Prostate gland (tissue), 2 donors: ENCODE measurements around the gene AFDN.

Experiments
- POLR2AphosphoS5 ChIP-seq: sonication (generic); formaldehyde crosslinking; IDR thresholded peaks from one replicate; pipeline ENCODE4 v1.6.1; 2017; ENCODE audit warnings: antibody characterized with exemption
- TF ChIP-seq, protein P1 (sequence below), 4 experiments: fragments of 200-600 bp in 2 of 4; fragments of 450-650 bp in 2 of 4; sonication (generic) in 2 of 4; IDR thresholded peaks; 1 replicate in 3 of 4; 2 replicates in 1 of 4; pipeline ENCODE4 v1.5.1; 2016 to 2019; ENCODE audit warnings: antibody characterized with exemption in 4 of 4, mild to moderate bottlenecking in 2 of 4, moderate library complexity in 2 of 4

DNA sequence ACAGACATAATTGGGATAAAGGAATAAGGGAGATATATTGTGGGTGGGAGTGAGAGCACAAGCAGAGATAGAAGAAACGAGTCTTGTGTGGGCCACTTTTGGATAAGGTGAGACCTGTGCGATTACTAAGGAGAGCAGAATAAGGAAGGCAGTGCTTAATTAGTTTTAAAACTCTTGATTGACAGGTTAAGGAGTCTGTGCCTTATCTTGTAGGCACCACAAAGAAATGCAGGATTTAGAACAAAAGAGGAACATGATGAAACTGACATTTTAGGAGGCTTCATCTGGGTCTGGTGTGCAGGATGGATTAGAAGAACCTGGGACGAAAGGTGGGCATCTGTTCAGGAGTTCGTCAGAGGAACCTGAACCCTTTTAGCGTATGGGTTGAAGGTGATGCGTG is 100.5 kb downstream of the AFDN start:
- TF ChIP-seq POLR2AphosphoS5 = no peak
- TF ChIP-seq, protein P1, sequence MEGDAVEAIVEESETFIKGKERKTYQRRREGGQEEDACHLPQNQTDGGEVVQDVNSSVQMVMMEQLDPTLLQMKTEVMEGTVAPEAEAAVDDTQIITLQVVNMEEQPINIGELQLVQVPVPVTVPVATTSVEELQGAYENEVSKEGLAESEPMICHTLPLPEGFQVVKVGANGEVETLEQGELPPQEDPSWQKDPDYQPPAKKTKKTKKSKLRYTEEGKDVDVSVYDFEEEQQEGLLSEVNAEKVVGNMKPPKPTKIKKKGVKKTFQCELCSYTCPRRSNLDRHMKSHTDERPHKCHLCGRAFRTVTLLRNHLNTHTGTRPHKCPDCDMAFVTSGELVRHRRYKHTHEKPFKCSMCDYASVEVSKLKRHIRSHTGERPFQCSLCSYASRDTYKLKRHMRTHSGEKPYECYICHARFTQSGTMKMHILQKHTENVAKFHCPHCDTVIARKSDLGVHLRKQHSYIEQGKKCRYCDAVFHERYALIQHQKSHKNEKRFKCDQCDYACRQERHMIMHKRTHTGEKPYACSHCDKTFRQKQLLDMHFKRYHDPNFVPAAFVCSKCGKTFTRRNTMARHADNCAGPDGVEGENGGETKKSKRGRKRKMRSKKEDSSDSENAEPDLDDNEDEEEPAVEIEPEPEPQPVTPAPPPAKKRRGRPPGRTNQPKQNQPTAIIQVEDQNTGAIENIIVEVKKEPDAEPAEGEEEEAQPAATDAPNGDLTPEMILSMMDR (IDR thresholded peaks at IDR 0.05) = no peak
